ENCODE results near the gene MID1. TPM values are rescaled to one million over a fixed set of nuclear protein-coding genes. Genes with fewer than 3 reads are reported as not detected.

Gene MID1, protein sequence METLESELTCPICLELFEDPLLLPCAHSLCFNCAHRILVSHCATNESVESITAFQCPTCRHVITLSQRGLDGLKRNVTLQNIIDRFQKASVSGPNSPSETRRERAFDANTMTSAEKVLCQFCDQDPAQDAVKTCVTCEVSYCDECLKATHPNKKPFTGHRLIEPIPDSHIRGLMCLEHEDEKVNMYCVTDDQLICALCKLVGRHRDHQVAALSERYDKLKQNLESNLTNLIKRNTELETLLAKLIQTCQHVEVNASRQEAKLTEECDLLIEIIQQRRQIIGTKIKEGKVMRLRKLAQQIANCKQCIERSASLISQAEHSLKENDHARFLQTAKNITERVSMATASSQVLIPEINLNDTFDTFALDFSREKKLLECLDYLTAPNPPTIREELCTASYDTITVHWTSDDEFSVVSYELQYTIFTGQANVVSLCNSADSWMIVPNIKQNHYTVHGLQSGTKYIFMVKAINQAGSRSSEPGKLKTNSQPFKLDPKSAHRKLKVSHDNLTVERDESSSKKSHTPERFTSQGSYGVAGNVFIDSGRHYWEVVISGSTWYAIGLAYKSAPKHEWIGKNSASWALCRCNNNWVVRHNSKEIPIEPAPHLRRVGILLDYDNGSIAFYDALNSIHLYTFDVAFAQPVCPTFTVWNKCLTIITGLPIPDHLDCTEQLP
- 9.1 and 10.8 TPM in 2 replicates for total RNA-seq

DNA sequence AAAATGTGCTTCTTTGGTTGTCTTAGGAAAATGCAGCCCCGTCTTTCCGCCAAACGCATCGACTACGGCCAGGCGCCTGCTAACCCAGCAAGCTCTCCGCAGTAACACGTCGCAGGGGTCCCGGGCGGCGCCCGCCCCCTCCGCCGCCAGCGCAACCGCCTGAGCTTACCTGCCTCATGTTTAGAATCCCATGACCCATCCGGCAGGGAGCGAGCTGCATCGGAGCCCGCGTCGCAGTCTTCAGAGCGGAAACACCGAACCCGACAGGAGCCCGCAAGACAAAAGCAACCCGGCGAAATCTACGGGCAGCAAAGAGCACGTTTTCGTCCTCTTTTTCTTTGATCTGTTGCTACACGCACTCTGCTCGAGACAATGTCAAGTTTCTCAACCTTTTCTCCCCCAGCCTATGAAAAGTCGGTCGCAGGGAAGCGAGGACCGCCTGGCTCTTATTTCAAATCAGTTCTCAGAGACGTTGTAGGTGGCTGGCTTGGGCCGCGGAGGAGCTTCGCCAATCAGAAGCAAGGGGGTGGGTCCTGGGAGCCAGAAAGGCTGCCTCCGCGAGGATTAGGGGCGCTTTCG lies at the start of gene MID1:
Gene MID1, minus strand, starts transcription at position 465 of the 579 bp plus-strand sequence. CDS start 53,038 bp downstream, outside the sequence.

